Kasumi-1 (cell line): ENCODE measurements around the gene SUZ12.
"Not testable (repeated sequence)": the region's sequence is repeated elsewhere in the genome, so short reads cannot be mapped to it uniquely, and the experiment has no call there.

Experiments used
- DNase-seq, 2 experiments: peaks; one replicate each; lab custom pipeline; 2025; lab: John Stamatoyannopoulos, UW

The SUZ12 gene

DNA sequence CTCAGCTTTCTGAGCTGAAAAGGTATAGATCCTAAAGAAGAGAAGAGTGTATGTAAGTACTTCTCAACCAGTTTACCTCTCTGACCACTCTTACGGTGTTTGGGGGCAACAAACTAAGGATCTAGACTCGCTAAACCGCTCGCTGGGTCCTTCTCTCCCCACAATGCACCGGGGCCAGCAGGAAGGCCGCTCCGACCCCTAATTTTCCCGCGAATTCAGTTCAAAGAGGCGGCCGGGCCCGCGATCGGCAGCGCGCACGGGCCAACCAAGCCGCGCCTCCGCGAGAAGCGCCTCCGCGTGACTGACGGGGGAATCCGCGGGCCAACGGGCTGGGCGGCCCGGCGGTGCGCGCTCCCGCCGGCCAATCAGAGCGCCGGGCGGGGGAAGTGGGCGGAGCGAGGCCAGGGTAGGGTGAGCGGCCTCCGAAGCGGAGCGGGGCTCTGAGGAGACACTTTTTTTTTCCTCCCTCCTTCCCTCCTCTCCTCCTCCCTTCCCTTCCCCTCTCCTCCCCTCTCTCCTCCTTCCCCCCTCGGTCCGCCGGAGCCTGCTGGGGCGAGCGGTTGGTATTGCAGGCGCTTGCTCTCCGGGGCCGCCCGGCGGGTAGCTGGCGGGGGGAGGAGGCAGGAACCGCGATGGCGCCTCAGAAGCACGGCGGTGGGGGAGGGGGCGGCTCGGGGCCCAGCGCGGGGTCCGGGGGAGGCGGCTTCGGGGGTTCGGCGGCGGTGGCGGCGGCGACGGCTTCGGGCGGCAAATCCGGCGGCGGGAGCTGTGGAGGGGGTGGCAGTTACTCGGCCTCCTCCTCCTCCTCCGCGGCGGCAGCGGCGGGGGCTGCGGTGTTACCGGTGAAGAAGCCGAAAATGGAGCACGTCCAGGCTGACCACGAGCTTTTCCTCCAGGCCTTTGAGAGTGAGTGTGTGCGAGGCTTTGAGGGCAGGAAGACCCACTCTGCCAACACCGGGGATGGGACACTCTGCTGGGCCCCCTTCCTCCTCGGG, at the start of gene SUZ12:
Gene SUZ12 (plus strand): TSS at position 393 of the 995 bp plus-strand sequence. CDS start 240 bp downstream, at position 633.
- peak; percentile 72 to 81 for DNase-seq

DNA sequence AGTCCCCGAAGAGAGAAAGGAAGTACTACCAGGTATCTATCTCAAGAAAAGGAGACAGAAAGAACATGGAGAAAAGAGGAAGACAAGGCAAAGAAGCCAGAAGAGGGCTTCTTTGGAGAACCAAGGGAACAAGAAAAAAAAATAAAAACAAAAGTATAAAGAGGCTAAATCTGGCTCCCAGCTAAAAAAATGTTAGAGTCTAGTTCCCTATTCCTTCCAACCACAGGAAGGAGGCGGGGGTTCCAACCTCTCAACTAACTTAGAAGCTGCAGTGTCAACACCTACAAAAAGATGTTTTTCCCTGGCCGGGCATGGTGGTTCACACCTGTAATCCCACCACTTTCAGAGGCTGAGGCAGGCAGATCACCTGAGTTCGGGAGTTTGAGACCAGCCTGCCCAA, 48.7 kb upstream of the SUZ12 start:
- DNase-seq = peak; percentile 85 to 94

DNA sequence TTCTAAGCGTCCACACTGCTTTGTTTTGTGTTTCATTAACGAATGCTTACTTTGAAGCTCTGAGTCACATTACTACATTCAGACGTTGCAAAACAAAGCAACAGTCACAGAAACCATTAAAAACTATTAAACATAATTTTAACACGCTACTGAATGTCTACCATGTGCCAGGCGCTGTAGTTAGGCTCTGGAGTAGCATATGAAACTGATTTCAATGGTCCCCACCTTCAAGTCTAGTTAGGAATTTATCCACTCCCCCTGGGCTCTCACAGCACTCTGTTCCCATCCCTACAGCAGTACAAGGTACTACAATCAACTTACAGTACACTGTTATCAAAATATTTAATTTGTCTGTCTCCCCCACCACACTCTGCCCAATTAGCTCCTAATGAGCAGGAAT, 35.9 kb upstream of the SUZ12 start:
- DNase-seq = peak; percentile 9 to 35

DNA sequence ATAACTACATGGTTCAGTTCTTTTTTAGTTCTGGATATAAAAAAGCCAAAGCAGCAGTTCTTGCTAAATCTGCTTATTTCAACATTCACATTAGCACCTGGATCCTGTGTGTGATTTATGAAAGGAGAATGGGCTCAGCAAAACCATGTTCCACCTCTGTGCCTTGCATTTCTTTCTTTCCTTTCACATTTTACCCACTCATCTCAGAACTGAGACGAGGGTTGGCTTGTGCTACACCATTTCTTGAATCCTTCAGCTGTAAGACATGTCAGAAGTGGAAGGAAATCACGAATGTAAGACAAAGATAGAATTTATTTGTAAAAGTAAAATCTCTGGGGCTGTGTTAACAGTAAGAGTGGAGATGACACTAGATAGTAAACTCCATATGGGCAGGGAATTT, 34.1 kb upstream of the SUZ12 start:
- no peak for DNase-seq

DNA sequence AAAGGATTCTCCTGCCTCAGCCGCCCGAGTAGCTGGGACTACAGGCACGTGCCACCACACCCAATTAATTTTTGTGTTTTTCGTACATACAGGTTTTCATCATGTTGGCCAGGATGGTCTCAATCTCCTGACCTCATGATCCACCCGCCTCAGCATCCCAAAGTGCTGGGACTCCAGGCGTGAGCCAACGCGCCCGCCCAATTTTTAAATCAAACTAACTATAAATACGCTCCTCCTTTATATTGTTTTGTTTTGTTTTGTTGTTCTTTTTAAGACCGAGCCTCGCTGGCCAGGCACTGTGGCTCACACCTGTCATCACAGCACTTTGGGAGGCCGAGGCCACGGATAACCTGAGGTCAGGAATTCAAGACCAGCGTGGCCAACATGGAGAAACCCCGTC, 33.4 kb upstream of the SUZ12 start:
- DNase-seq = no peak

DNA sequence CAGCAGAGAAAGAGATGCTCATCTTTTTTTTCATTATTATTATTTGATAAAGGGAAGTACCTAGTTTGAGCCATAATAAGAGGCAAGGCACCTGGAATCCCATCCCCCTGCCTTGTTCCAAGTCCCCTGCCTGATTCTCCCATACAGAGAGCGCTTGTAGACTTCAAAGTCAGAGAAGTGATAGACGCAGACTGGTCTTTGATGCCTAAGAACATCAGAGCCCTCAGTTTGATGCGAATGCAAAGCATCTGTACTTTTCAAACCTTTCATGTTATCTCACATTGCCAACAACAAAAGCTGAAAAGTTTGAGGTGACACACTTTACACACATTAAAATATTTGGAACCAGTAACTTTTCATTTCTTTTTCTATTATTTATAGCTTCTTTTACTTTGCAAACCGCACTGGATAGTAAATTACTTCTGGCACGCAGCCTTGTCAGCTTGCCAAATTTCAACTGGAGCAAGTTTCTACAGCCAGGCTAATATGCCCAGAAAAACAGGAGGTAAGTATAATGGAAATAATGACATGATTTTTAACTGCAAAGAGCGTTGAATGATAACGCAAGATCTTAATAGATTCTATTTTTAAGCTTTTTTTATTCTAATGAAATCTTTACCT, 29.4 kb upstream of the SUZ12 start:
- no peak for DNase-seq

DNA sequence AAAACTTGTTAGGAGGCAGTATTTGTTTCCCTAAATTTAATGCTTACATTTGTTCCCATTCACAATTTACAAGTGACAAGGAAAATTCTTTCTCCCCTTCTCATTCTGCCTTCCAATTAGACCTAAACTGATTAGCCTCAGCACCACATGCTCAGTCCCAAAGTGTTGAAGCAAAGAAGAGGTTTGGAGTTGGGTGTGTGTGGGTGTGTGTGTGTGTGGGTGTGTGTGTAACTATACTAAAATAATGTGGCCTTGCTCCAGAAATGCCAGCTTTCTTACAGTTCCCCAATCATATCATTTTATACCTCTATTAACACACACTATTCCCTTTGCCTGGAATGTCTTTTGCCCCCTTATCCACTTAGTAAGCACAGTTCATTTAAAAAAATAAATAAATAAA, 28.4 kb upstream of the SUZ12 start:
- no peak for DNase-seq

DNA sequence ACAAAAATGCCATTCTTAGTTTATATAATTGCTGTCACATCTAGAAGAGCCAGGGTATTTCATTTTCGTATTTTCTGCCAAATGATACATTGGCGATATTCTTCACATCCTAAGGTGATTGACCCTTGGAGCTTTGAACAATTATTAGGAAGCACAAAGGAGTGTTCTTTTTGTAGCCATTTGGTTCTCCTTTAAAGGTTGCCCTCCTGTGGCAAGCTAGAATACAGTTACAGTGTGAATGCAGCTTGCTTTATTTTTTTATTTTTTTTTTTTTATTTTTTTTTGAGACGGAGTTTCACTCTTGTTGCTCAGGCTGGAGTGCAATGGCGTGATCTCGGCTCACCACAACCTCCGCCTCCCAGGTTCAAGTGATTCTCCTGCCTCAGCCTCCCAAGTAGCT, 24.1 kb upstream of the SUZ12 start:
- peak; percentile 42 to 54 for DNase-seq

DNA sequence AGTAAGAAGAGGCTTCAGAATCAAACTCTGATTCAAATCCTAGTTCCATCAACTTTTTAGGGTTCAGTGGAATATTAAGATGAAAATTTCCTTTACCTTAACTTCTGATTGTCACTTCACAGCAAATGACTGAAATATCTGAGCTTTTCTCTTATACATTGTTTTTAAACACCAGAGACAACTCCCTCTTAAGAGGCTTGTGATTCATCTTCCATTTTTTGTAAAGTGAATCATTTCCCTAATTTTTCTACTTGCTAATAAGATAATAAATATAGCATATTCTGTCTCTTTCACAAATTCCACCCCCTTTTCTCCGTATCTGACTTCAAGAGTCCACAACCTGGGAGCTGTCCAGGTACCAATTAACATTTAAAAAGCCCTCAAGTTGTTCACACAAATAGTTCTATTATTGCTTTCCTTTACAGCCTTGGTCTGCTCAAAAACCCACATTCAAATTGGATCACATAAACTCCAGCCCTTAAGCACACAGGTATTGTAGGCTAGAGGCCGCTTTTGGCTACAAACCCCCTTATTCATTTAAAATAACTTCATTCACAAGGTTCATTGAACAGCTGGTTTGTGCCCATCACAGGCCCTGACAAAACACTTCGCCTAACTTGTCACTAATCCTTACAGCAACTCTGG, 21.2 kb upstream of the SUZ12 start:
- DNase-seq = no peak

DNA sequence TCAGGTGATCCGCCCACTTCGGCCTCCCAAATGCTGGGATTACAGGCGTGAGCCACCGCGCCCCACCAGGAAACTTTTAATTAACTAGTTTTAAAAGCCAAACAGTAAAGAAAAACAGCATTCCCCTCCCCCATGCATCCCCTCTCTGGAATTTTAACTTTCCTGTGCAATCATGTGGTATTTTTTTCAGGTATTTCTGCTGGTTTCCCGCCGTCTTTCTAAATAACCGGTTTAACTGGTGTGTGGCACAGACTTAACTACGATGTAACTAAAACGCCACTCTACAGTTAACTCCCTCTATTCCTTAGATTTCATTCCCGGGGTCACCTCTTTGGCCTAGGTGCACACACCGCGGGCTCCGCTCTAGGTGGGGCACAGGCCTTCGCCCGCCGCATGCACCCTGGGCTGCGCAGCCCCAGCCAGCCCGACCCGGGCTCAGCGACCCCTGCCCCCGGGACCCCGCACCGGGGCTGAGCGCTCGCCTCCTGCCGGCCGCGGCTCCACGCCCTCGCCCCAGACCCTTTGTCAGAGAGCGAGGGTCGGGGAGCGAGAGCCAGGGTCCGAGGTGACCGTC, 20.2 kb upstream of the SUZ12 start:
- DNase-seq = no peak

DNA sequence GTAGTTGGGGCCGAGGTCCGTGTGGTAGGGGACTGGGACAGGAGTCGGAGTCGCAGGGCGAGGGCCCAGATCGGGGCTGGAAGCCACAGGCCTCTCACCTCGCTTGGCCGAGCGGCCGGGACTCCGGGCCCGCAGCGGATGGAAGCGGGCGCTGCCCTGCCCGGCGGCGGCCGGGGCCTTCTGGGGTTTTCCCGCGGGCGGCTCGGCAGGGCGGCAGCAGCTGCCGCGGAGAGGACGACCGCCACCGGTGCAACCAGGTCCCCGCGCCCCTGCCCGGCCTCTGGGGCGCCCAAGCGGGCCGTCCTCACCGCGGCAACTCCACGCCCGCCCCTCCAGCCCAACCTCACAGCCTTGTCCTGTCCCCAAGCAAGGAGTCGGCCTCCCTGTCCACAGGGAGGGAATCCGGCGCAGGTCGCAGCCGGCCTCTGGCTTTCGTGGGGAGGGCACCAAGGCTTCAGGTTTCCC, 19.7 kb upstream of the SUZ12 start:
- no peak for DNase-seq

DNA sequence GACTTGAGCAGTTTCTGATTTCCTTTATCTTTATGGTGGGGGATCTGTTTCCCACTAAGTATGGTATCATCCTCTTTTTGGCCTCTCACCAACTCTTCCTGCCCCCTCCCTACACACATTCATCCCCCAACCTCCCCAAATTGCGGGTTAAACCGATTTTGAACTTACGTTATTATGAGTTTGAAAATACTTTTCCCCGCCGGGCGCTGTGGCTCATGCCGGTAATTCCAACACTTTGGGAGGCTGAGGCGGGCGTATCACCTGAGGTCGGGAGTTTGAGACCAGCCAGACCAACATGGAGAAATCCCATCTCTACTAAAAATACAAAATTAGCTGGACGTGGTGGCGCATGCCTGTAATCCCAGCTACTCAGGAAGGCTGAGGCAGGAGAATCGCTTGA, 19.1 kb upstream of the SUZ12 start:
- DNase-seq = not testable (repeated sequence)

DNA sequence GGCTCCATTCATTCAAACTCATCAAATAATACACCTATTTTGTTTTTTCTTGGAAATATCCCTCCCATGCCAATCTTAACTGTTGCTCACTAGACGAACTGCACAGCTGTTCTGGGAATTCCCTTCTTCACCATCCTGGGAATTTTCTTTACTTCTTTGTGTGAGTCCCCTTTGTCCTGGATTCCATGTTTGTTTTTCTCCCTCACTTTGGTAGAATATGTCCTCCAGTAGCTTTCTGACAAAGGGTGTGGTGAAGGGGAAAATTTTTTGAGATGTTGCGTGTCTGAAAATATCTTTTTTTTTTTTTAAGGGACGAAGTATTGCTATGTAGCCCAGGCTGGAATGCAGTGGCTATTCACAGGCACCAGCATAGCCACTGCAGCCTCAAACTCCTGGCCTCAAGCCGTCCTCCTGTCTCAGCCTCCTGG, 18.1 kb upstream of the SUZ12 start:
- no peak for DNase-seq

DNA sequence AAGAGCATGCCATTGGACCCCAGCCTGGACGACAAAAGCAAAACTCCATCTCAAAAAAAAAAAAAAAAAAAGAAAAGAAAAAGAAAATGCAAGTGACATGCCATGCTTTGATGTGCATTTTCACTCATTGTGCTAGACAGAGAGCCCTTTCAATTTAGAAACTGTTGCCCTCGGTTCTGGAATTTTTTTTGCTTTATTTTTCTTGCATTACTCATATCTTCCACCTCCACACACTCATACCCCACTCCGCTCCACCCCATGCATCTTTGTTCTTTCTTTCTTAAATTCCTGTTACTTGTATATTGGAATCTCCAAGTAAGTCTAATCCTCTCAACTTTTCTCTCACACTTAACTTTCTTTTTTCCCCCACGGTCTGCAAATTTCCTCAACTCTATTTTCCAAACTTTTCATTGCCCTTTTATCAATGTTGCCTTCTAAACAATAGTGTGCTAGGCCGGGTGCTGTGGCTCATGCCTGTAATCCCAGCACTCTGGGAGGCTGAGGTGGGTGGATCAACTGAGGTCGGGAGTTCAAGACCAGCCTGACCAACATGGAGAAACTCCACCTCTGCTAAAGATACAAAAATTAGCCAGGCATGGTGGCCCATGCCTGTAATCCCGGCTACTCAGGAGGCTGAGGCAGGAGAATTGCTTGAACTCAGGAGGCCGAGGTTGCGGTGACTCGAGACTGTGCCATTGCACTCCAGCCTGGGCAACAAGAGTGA, 16.8 kb upstream of the SUZ12 start:
- DNase-seq = no peak

DNA sequence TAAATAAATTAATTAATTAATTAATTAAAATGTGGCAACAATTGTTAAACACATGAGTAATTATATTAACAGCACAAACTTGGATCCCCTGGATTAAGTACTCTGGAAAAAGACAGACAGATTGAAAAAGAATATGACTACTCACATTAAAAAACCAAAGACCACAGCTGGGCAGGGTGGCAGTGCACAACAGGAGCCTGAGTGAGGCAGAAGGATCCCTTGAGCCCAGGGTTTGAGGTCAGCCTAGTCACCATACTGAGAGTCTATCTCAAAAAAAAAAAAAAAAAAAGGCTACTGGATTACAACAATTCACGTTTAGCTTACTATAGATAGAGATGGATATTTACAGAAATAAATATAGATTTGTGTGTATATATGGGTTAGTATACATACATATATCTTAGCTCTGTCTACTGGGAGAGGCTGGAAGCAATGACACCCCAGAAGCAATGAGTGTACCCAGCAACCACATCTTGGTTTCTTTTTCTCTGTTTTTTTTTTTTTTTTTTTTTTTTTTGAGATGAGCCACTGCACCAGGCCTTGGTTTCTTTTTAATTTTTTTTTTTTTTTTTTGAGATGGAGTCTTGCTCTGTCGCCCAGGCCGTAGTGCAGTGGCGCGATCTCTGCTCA, 10.6 kb upstream of the SUZ12 start:
- DNase-seq = no peak

DNA sequence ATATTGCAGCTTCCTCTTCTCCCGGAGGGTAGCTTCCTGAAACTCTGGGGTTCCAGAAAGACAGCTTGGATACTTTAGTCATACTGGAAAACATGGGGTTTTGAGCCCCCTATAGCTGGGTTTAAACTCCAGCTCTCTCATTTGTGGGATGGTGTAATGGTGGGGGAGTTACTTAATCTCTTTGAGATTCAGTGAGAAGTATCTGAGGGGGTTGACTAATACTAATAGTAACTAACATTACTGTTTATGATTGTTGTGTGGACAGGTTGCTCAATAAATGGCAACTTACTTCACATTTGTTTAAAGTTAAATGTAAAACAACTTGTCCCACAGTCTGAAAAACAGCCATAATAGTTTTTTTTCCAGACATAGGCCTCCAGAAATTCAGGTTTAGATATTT, 5.1 kb upstream of the SUZ12 start:
- DNase-seq = no peak

DNA sequence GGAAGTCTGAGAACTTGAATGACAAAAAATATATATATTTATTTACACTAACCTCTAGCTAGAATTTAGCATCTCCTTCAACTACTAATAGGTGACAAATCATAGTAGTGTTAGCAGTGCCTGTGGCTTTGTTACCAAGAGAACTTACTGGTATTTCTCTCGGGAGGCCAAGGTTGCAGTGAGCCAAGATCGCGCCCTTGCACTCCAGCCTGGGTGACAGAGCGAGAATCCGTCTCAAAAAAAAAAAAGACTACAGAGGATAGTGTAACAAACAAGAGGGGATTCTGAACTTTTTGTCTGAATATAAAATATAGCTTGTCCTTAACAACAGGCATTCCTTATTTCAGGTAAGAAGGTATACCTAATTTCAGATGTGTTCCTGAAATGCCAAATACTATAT, 1.3 kb upstream of the SUZ12 start:
- DNase-seq = no peak

DNA sequence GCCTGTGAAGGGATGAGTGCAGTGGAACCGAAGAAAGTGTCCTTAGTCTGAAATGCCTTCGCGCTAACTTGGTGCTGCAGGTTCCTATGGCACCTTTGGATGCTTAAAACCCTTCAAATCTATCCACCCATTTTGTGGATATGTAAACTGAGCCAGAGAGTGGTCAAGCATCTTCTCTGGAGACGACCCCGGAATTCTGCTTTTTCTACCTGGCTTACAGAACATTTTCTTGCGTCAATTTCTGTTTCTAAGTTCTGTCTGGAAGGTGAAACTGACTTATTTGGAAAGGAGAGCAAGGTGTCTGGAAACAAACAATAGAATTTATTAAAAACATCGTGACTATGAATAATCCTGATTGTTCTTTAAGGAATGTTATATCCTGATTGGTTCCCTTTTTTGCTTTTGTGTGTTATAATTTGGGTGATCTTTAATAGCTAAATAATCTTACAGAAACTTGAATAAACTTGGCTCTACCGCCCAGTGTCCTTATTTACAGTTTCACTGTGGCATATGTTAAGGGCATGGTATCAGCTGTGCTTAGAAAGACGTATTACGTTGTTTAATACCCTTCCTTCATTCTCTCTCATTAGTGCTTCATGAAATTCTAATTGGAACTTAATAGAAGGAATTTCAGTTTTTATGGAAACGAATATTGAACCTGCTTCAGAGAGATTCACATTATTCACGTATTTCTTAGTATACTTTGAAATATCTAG, 1.3 kb downstream of the SUZ12 start:
- not testable (repeated sequence) for DNase-seq

DNA sequence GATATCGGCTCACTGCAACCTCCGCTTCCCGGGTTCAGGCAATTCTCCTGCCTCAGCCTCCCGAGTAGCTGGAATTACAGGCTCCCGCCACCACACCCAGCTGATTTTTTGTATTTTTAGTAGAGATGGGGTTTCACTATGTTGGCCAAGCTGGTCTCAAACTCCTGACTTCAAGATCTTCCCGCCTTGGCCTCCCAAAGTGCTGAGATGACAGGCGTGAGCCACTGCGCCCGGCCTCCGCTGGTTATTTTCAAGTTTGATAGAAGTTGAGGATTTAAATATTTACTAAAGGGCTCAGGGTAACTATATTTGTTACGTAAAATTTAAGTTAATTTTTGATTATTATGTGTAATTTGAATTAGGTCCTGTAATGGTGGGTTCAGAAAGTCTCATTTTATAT, 5.1 kb downstream of the SUZ12 start:
- DNase-seq = not testable (repeated sequence)

DNA sequence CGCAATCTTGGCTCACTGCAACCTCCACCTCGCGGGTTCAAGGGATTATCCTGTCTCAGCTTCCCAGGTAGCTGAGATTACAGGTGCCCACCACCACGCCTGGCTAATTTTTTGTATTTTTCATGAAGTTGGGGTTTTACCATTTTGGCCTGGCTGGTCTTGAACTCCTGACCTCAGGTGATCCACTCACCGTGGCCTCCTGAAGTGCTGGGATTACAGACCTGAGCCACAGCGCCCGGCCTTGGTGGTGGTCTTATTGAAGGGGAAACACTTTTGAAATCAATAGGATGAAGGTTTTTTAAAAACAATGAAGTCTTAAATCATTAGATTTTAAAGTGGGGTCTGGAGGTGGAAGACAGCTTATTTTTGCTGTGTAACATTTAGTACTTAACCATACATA, 5.6 kb downstream of the SUZ12 start:
- DNase-seq = not testable (repeated sequence)
